A673 (cell line): ENCODE data around the gene PSMC5. TPM values are rescaled to one million over a fixed set of nuclear protein-coding genes. Genes with fewer than 3 reads are reported as not detected.

Experiments
- BruUV-seq: library from RNA; stranded (reverse); fragments of 400-500 nt; replicated peaks from 2 replicates; lab custom pipeline; 2021; lab: Mats Ljungman, UMichigan
- CTCF ChIA-PET: fragments of 300-600 bp; sonication (Branson Sonifier 250); formaldehyde crosslinking; loops from one replicate; lab custom pipeline; 2022; ENCODE audit warnings: antibody characterized with exemption; lab: Charles Lee
- POLR2A ChIA-PET: fragments of 300-600 bp; sonication (Branson Sonifier 250); formaldehyde crosslinking; loops from one replicate; lab custom pipeline; 2022; ENCODE audit warnings: antibody characterized with exemption; ENCODE audit not compliant: low non-redundant PET; lab: Charles Lee
- DNase-seq: peaks from one replicate; pipeline ENCODE4 v3.0.0-alpha.2; 2015; ENCODE audit warnings: low spot score
- H3K27ac ChIP-seq: fragments of 200-600 bp; sonication (generic); 2 replicates; pipeline ENCODE4 v1.5.1; 2016; ENCODE audit warnings: mixed run types, low read depth, mild to moderate bottlenecking, mixed read lengths, antibody characterized with exemption, low read length; ENCODE audit not compliant: poor library complexity, severe bottlenecking
- H3K27me3 ChIP-seq: fragments of 200-600 bp; sonication (generic); replicated peaks from 2 replicates; pipeline ENCODE4 v1.6.1; 2017; ENCODE audit warnings: mixed run types, low read depth, mild to moderate bottlenecking, mixed read lengths, antibody characterized with exemption, low read length; ENCODE audit not compliant: insufficient read depth, poor library complexity
- H3K36me3 ChIP-seq: fragments of 200-600 bp; sonication (generic); 2 replicates; pipeline ENCODE4 v1.6.1; 2016; ENCODE audit warnings: mixed run types, mild to moderate bottlenecking, mixed read lengths, antibody characterized with exemption, low read length; ENCODE audit not compliant: insufficient read depth, poor library complexity, severe bottlenecking
- H3K4me1 ChIP-seq: fragments of 200-600 bp; sonication (generic); 2 replicates; pipeline ENCODE4 v1.6.1; 2017; ENCODE audit warnings: mixed run types, mild to moderate bottlenecking, mixed read lengths, antibody characterized with exemption, low read length; ENCODE audit not compliant: insufficient read depth, poor library complexity, severe bottlenecking
- H3K4me3 ChIP-seq: fragments of 200-600 bp; sonication (generic); 2 replicates; pipeline ENCODE4 v1.5.1; 2016; ENCODE audit warnings: low read depth, mixed run types, mild to moderate bottlenecking, mixed read lengths, low read length; ENCODE audit not compliant: poor library complexity, severe bottlenecking
- H3K9me3 ChIP-seq: fragments of 200-600 bp; sonication (generic); 2 replicates; pipeline ENCODE4 v1.6.1; 2016; ENCODE audit warnings: mixed run types, low read depth, mild to moderate bottlenecking, mixed read lengths, antibody characterized with exemption, low read length; ENCODE audit not compliant: poor library complexity, severe bottlenecking
- EZH2 ChIP-seq: fragments of 200-600 bp; sonication (generic); IDR thresholded peaks from 2 replicates; pipeline ENCODE4 v1.6.1; 2017; ENCODE audit warnings: borderline replicate concordance, low read depth, mild to moderate bottlenecking, mixed read lengths, antibody characterized with exemption, low read length; ENCODE audit not compliant: poor library complexity, severe bottlenecking
- intact Hi-C: fragments of 100-400 bp; cut with micrococcal nuclease; formaldehyde crosslinking; loops from one replicate; pipeline ENCODE4 v1.10.0; 2022; ENCODE audit not compliant: unreplicated experiment
- total RNA-seq: library from RNA; stranded (reverse); gene quantifications from 2 replicates; pipeline ENCODE4 v1.2.3, GENCODE V29; 2021
- TF ChIP-seq, protein P1 (sequence below): fragments of 300-800, 200-600 bp; sonication (generic); conservative IDR thresholded peaks from 2 replicates; pipeline ENCODE4 v1.5.1; 2017; ENCODE audit warnings: low read depth, mild to moderate bottlenecking, antibody characterized with exemption, low read length, moderate library complexity, mixed read lengths

PSMC5 gene
- total RNA-seq, 1 experiment from 2014 or later = 302 TPM

DNA sequence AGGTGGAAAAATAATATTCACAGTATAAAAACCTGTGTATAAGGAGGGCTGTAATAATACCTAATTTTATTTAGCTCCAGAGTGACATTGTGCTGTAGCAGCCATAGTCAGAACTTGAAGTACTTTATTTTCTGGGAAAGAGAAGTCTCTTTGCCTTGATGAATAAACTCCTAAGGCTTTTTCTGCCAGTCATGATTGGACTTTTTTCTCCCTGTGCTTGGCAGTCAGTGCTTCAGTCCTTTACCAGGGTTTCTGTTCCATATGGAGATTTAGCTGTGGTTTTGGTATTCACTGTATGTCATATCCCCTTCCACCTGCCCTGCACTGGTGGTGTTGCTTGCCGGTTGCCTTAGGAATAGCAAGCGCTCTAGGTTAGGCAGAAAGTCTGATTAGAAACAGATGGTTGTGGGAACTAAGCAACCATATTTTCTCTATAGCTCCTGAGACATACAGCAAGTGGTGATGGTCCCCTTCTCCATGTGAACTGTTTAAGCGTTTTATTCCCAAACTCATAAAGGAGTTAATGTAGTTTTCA lies 28.6 kb upstream of the PSMC5 start:
- Histone ChIP-seq H3K27ac (no peak overlapping the region), H3K9me3 (no peaks in the 10 kb centered on the region), H3K4me1 (no peaks in the 10 kb centered on the region), H3K36me3 (peaks cover 97% of the 10 kb centered on the region), H3K4me3 (no peak overlapping the region), H3K27me3 (no peaks in the 10 kb centered on the region)
- BruUV-seq = no TSS peak
- TF ChIP-seq, protein P1, sequence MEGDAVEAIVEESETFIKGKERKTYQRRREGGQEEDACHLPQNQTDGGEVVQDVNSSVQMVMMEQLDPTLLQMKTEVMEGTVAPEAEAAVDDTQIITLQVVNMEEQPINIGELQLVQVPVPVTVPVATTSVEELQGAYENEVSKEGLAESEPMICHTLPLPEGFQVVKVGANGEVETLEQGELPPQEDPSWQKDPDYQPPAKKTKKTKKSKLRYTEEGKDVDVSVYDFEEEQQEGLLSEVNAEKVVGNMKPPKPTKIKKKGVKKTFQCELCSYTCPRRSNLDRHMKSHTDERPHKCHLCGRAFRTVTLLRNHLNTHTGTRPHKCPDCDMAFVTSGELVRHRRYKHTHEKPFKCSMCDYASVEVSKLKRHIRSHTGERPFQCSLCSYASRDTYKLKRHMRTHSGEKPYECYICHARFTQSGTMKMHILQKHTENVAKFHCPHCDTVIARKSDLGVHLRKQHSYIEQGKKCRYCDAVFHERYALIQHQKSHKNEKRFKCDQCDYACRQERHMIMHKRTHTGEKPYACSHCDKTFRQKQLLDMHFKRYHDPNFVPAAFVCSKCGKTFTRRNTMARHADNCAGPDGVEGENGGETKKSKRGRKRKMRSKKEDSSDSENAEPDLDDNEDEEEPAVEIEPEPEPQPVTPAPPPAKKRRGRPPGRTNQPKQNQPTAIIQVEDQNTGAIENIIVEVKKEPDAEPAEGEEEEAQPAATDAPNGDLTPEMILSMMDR = no peak
- TF ChIP-seq EZH2 = no peak
- POLR2A ChIA-PET = no interaction called here
- no peak for DNase-seq
- intact Hi-C loops = no loop called here
- CTCF ChIA-PET = no interaction called here

DNA sequence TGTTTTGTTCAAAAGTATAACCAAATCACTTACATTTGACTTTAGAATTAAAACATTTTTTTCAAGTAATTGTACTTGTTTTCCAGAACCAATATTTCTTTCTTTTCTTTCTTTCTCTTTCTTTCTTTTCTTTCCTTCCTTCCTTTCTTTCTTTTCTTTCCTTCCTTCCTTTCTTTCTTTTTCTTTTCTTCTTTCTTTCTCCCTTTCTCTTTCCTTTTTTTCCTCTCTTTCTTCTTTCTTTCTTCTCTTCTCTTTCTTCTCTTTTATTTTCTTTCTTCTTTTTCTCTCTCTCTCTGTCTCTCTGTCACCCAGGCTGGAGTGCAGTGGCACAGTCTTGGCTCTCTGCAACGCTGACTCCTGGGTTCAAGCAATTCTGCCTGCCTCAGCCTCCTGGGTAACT lies 26.4 kb upstream of the PSMC5 start:
- intact Hi-C loops = no loop called here
- DNase-seq = no peak
- ChIA-PET CTCF (no interaction called here), POLR2A (no interaction called here)
- BruUV-seq = no TSS peak
- peaks cover 97% of the 10 kb centered on the region for H3K36me3 ChIP-seq
- H3K27ac ChIP-seq = no peak overlapping the region
- H3K27me3 ChIP-seq = no peaks in the 10 kb centered on the region
- no peaks in the 10 kb centered on the region for H3K4me1 ChIP-seq
- TF ChIP-seq, protein P1 = no peak
- no peak for TF ChIP-seq EZH2
- no peaks in the 10 kb centered on the region for H3K9me3 ChIP-seq
- no peak overlapping the region for H3K4me3 ChIP-seq

DNA sequence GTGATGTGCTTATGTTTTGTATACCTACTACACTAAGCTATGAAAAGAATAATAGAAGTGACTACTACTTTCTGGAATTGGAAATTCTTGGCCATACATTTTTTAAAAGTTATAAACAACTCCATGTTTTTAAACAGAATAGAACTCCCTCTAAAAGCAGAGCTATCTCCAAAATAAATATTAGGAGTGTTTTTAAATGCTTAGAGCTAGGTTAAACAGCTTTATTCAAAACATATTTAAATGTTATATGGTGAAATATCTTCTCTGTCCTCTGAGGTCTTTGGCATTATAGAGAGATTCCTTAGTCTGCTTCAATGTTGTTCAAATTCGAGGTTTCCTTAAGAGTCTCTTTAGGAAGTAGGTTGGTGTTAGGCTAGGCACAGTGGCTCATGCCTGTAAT lies 22.9 kb upstream of the PSMC5 start:
- BruUV-seq = no TSS peak
- no peak for DNase-seq
- Histone ChIP-seq H3K27ac (no peak overlapping the region), H3K4me3 (no peak overlapping the region), H3K36me3 (peaks cover 97% of the 10 kb centered on the region), H3K9me3 (no peaks in the 10 kb centered on the region), H3K4me1 (no peaks in the 10 kb centered on the region), H3K27me3 (no peaks in the 10 kb centered on the region)
- TF ChIP-seq, protein P1 = no peak
- TF ChIP-seq EZH2 = no peak
- intact Hi-C loops = no loop called here
- POLR2A ChIA-PET = no interaction called here
- CTCF ChIA-PET = no interaction called here
